Thyroid gland (tissue), 4 donors: Measurements from ENCODE around the gene WFIKKN2.

Experiments
- POLR2A ChIP-seq, 2 donors: fragments of 450-650 bp; IDR thresholded peaks; one replicate each; pipeline ENCODE4 v1.6.1; 2017; ENCODE audit warnings: antibody characterized with exemption in 2 of 2, mild to moderate bottlenecking in 2 of 2, moderate library complexity in 1 of 2
- TF ChIP-seq, protein P1 (sequence below), 6 experiments: fragments of 200-600 bp in 3 of 6; fragments of 450-650 bp in 3 of 6; sonication (generic) in 3 of 6; IDR thresholded peaks; one replicate each; pipeline ENCODE4 v1.5.1; 2016 to 2019; ENCODE audit warnings: antibody characterized with exemption in 6 of 6, mild to moderate bottlenecking in 2 of 6, inconsistent platforms in 1 of 6, moderate library complexity in 1 of 6

DNA sequence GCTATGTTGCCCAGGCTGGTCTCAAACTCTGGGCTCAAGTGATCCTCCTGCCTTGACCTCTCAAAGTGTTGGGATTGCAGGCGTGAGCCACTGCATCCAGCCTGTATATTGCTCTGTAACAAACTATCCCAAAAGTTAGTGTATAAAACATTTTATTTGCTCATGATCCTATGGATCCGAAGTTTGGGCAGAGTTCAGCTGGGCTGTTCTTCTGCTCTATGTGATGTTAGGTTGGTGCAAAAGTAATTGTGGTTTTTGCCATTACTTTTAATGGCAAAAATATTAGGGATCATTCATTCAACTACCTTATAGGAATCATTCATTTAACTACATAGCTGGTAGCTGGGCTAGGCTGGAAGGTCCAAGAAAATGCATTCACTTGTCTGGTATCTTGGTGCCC, 12.8 kb upstream of the WFIKKN2 start:
- TF ChIP-seq, protein P1, sequence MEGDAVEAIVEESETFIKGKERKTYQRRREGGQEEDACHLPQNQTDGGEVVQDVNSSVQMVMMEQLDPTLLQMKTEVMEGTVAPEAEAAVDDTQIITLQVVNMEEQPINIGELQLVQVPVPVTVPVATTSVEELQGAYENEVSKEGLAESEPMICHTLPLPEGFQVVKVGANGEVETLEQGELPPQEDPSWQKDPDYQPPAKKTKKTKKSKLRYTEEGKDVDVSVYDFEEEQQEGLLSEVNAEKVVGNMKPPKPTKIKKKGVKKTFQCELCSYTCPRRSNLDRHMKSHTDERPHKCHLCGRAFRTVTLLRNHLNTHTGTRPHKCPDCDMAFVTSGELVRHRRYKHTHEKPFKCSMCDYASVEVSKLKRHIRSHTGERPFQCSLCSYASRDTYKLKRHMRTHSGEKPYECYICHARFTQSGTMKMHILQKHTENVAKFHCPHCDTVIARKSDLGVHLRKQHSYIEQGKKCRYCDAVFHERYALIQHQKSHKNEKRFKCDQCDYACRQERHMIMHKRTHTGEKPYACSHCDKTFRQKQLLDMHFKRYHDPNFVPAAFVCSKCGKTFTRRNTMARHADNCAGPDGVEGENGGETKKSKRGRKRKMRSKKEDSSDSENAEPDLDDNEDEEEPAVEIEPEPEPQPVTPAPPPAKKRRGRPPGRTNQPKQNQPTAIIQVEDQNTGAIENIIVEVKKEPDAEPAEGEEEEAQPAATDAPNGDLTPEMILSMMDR (IDR thresholded peaks at IDR 0.05) = no peak
- TF ChIP-seq POLR2A (IDR thresholded peaks at IDR 0.05) = no peak
